Measurements from ENCODE around the gene TMEM145.

TMEM145 gene

GRCh38 chr19:42368765-42369164 is 55.7 kb downstream of the TMEM145 start:
- DNase-seq (ENCODE audit: low read depth) = no peak
- no peak for TF ChIP-seq CTCF (conservative IDR thresholded peaks at IDR 0.05; ENCODE audit: control insufficient read depth, insufficient read depth, low read depth, low read length)
- no peak overlapping the region for H3K4me3 ChIP-seq (ENCODE audit: control insufficient read depth, low read depth, low read length)

GRCh38 chr19:42369433-42370067 is 56.4 kb downstream of the TMEM145 start:
- no peak overlapping the region for H3K4me3 ChIP-seq (ENCODE audit: control insufficient read depth, low read depth, low read length)
- no peak for TF ChIP-seq CTCF (conservative IDR thresholded peaks at IDR 0.05; ENCODE audit: control insufficient read depth, insufficient read depth, low read depth, low read length)
- no peak for DNase-seq (ENCODE audit: low read depth)

GRCh38 chr19:42370068-42370520 is 57.0 kb downstream of the TMEM145 start:
- TF ChIP-seq CTCF (conservative IDR thresholded peaks at IDR 0.05; ENCODE audit: control insufficient read depth, insufficient read depth, low read depth, low read length) = no peak
- DNase-seq (ENCODE audit: low read depth) = no peak
- H3K4me3 ChIP-seq (ENCODE audit: control insufficient read depth, low read depth, low read length) = no peak overlapping the region

- no peak overlapping the region for H3K4me3 ChIP-seq (ENCODE audit: control insufficient read depth, low read depth, low read length)
- TF ChIP-seq CTCF (conservative IDR thresholded peaks at IDR 0.05; ENCODE audit: control insufficient read depth, insufficient read depth, low read depth, low read length) = no peak
- DNase-seq (ENCODE audit: low read depth) = no peak
These were observed 57.6 kb downstream of the TMEM145 start for GRCh38 chr19:42370626-42371175.

Measured in fibroblast of mammary gland (primary cell).